Neuronal stem cell (in vitro differentiated cells): ENCODE measurements around the gene PRKCB.

ENCODE experiments used
- DNase-seq: peaks from one replicate; pipeline ENCODE4 v3.0.0-alpha.2; 2013; ENCODE audit warnings: low spot score
- H2AFZ ChIP-seq: one replicate; pipeline ENCODE4 v1.6.1; 2013; ENCODE audit warnings: mild to moderate bottlenecking, low read length, inconsistent platforms
- H2AK5ac ChIP-seq: 2 replicates; pipeline ENCODE4 v1.6.1; 2013; ENCODE audit warnings: low read depth, mild to moderate bottlenecking, inconsistent platforms, low read length, moderate library complexity, mixed read lengths
- H2BK120ac ChIP-seq: 2 replicates; pipeline ENCODE4 v1.6.1; 2013; ENCODE audit warnings: low read depth, mild to moderate bottlenecking, inconsistent platforms, low read length, moderate library complexity, mixed read lengths
- H2BK12ac ChIP-seq: one replicate; pipeline ENCODE4 v1.6.1; 2013; ENCODE audit warnings: low read length, inconsistent platforms
- H2BK15ac ChIP-seq: 2 replicates; pipeline ENCODE4 v1.6.1; 2013; ENCODE audit warnings: mild to moderate bottlenecking, low read length, inconsistent platforms, mixed read lengths
- H2BK5ac ChIP-seq: one replicate; pipeline ENCODE4 v1.6.1; 2013; ENCODE audit warnings: inconsistent platforms, mild to moderate bottlenecking, low read length, moderate library complexity
- H3K14ac ChIP-seq: one replicate; pipeline ENCODE4 v1.6.1; 2013; ENCODE audit warnings: low read length, inconsistent platforms
- H3K18ac ChIP-seq: 2 replicates; pipeline ENCODE4 v1.6.1; 2013; ENCODE audit warnings: low read length, inconsistent platforms
- H3K23ac ChIP-seq: 2 replicates; pipeline ENCODE4 v1.6.1; 2013; ENCODE audit warnings: low read depth, mild to moderate bottlenecking, mixed read lengths, low read length, inconsistent platforms; ENCODE audit not compliant: poor library complexity
- H3K27ac ChIP-seq: replicated peaks from 3 replicates; pipeline ENCODE4 v1.5.1; 2013; ENCODE audit warnings: low read length, inconsistent platforms
- H3K27me3 ChIP-seq, 3 experiments: 2 replicates each; pipeline ENCODE4 v1.6.1; 2013; ENCODE audit warnings: low read length in 3 of 3, mild to moderate bottlenecking in 2 of 3, inconsistent platforms in 1 of 3, low read depth in 1 of 3, mixed read lengths in 1 of 3, moderate library complexity in 1 of 3; ENCODE audit not compliant: control insufficient read depth in 3 of 3, insufficient read depth in 3 of 3
- H3K36me3 ChIP-seq, 2 donors: replicated peaks in 1 of 2; 2 replicates each; pipeline ENCODE4 v1.6.1; 2013; ENCODE audit warnings: low read length in 2 of 2; ENCODE audit not compliant: control insufficient read depth in 2 of 2, insufficient read depth in 2 of 2
- H3K4ac ChIP-seq: 2 replicates; pipeline ENCODE4 v1.6.1; 2013; ENCODE audit warnings: inconsistent platforms, mild to moderate bottlenecking, low read length, moderate library complexity
- H3K4me1 ChIP-seq, 2 donors: 1 replicate in 1 of 2; 2 replicates in 1 of 2; pipeline ENCODE4 v1.6.1; 2013; ENCODE audit warnings: low read length in 2 of 2, low read depth in 1 of 2; ENCODE audit not compliant: control insufficient read depth in 2 of 2, insufficient read depth in 1 of 2
- H3K4me2 ChIP-seq: one replicate; pipeline ENCODE4 v1.6.1; 2013; ENCODE audit warnings: mild to moderate bottlenecking, low read length, inconsistent platforms; ENCODE audit not compliant: insufficient read depth, poor library complexity, severe bottlenecking
- H3K4me3 ChIP-seq, 2 donors: 2 replicates each; pipeline ENCODE4 v1.5.1; 2013; ENCODE audit warnings: low read length in 2 of 2, mild to moderate bottlenecking in 2 of 2, inconsistent platforms in 1 of 2, moderate library complexity in 1 of 2
- H3K79me1 ChIP-seq: one replicate; pipeline ENCODE4 v1.6.1; 2013; ENCODE audit warnings: low read depth, mild to moderate bottlenecking, inconsistent platforms, low read length, moderate library complexity
- H3K9ac ChIP-seq: one replicate; pipeline ENCODE4 v1.6.1; 2013; ENCODE audit warnings: mild to moderate bottlenecking, low read depth, low read length, inconsistent platforms; ENCODE audit not compliant: poor library complexity
- H3K9me3 ChIP-seq, 2 donors: replicated peaks in 1 of 2; 2 replicates each; pipeline versions ENCODE3 to v1.6.1; 2013; ENCODE audit warnings: low read length in 2 of 2, mild to moderate bottlenecking in 2 of 2, inconsistent platforms in 1 of 2, low read depth in 1 of 2, mixed read lengths in 1 of 2, moderate library complexity in 1 of 2; ENCODE audit not compliant: control insufficient read depth in 2 of 2, insufficient read depth in 1 of 2
- H4K8ac ChIP-seq: one replicate; pipeline ENCODE4 v1.6.1; 2013; ENCODE audit warnings: low read depth, mild to moderate bottlenecking, inconsistent platforms, low read length, moderate library complexity
- H4K91ac ChIP-seq: one replicate; pipeline ENCODE4 v1.6.1; 2013; ENCODE audit warnings: low read length, low read depth, mild to moderate bottlenecking, inconsistent platforms; ENCODE audit not compliant: poor library complexity
- WGBS, 2 donors: extraction: QIAGEN DNeasy Blood & Tissue Kit; methylation state at CpG; one replicate each; pipeline ENCODE4 v1.1.7; 2013; ENCODE audit warnings: missing lambda C conversion rate in 2 of 2, mixed read lengths in 1 of 2; ENCODE audit not compliant: insufficient read length in 2 of 2, insufficient replicate concordance in 1 of 2; ENCODE audit errors: extremely low coverage in 2 of 2; 5-methylcytosine and 5-hydroxymethylcytosine counted together

The PRKCB gene

GRCh38 chr16:23899869-23900268 is 64.1 kb downstream of the PRKCB start:
- H4K8ac ChIP-seq = no peak overlapping the region
- H3K4me3 ChIP-seq = no peak overlapping the region
- no peak overlapping the region for H3K14ac ChIP-seq
- H2BK5ac ChIP-seq = no peak overlapping the region
- H2AFZ ChIP-seq = no peak overlapping the region
- no peak overlapping the region for H3K9ac ChIP-seq
- no peak overlapping the region for H3K27ac ChIP-seq
- no peaks in the 10 kb centered on the region for H3K9me3 ChIP-seq
- no peak for DNase-seq
- H2BK12ac ChIP-seq = no peak overlapping the region
- no peaks in the 10 kb centered on the region for H3K27me3 ChIP-seq
- H3K23ac ChIP-seq = no peak overlapping the region
- H2AK5ac ChIP-seq = no peak overlapping the region
- no peaks in the 10 kb centered on the region for H3K79me1 ChIP-seq
- H2BK15ac ChIP-seq = no peak overlapping the region
- WGBS, 2 donors = no CpG with 5 or more reads among the region's 2 CpGs
- peaks cover 0 to 3% of the 10 kb centered on the region in 2 donors for H3K4me1 ChIP-seq
- H2BK120ac ChIP-seq = no peak overlapping the region
- H3K4ac ChIP-seq = no peak overlapping the region
- H3K4me2 ChIP-seq = no peak overlapping the region
- H4K91ac ChIP-seq = no peak overlapping the region
- H3K18ac ChIP-seq = no peak overlapping the region
- no peaks in the 10 kb centered on the region for H3K36me3 ChIP-seq

GRCh38 chr16:23900480-23901177 is 64.8 kb downstream of the PRKCB start:
- no peak overlapping the region for H2AFZ ChIP-seq

GRCh38 chr16:23901178-23902033 is 65.6 kb downstream of the PRKCB start:
- no peak overlapping the region for H3K4me3 ChIP-seq
- peak overlapping the region; percentile 25 for H2AFZ ChIP-seq
- no peak overlapping the region for H3K9ac ChIP-seq
- H3K9me3 ChIP-seq = no peaks in the 10 kb centered on the region
- H3K27ac ChIP-seq = no peak overlapping the region
- H3K4me1 ChIP-seq = peaks cover 0 to 5% of the 10 kb centered on the region in 2 donors
- no peak overlapping the region for H2AK5ac ChIP-seq
- no peak overlapping the region for H2BK120ac ChIP-seq
- H3K14ac ChIP-seq = no peak overlapping the region
- H3K79me1 ChIP-seq = no peaks in the 10 kb centered on the region
- no peak overlapping the region for H2BK15ac ChIP-seq
- no peak overlapping the region for H3K4ac ChIP-seq
- no peak overlapping the region for H3K4me2 ChIP-seq
- H3K18ac ChIP-seq = peak overlapping the region; percentile 0
- no CpG with 5 or more reads among the region's 13 CpGs for whole genome bisulfite sequencing, 2 donors
- no peak overlapping the region for H3K23ac ChIP-seq
- H2BK5ac ChIP-seq = no peak overlapping the region
- H4K8ac ChIP-seq = no peak overlapping the region
- no peak overlapping the region for H2BK12ac ChIP-seq
- DNase-seq = no peak
- H3K36me3 ChIP-seq = no peaks in the 10 kb centered on the region
- no peaks in the 10 kb centered on the region for H3K27me3 ChIP-seq
- no peak overlapping the region for H4K91ac ChIP-seq

More at GRCh38 chr16:23900480-23901177, 64.8 kb downstream of the PRKCB start:
- H3K27me3 ChIP-seq = no peaks in the 10 kb centered on the region
- H3K4me2 ChIP-seq = no peak overlapping the region
- H3K36me3 ChIP-seq = no peaks in the 10 kb centered on the region
- H3K9me3 ChIP-seq = no peaks in the 10 kb centered on the region
- H3K23ac ChIP-seq = no peak overlapping the region
- H3K14ac ChIP-seq = no peak overlapping the region
- no peak overlapping the region for H3K4ac ChIP-seq
- H3K18ac ChIP-seq = no peak overlapping the region
- peaks cover 0 to 5% of the 10 kb centered on the region in 2 donors for H3K4me1 ChIP-seq
- H3K9ac ChIP-seq = no peak overlapping the region
- H3K79me1 ChIP-seq = no peaks in the 10 kb centered on the region
- no peak overlapping the region for H4K91ac ChIP-seq
- WGBS, 2 donors = no CpG with 5 or more reads among the region's 7 CpGs
- no peak overlapping the region for H2BK5ac ChIP-seq
- no peak overlapping the region for H4K8ac ChIP-seq
- H2BK15ac ChIP-seq = no peak overlapping the region
- no peak for DNase-seq
- no peak overlapping the region for H3K27ac ChIP-seq
- H2BK120ac ChIP-seq = no peak overlapping the region
- H3K4me3 ChIP-seq = no peak overlapping the region
- H2BK12ac ChIP-seq = no peak overlapping the region
- H2AK5ac ChIP-seq = no peak overlapping the region

GRCh38 chr16:23902034-23902747 is 66.4 kb downstream of the PRKCB start:
- H2BK5ac ChIP-seq = no peak overlapping the region
- H3K18ac ChIP-seq = no peak overlapping the region
- no peak overlapping the region for H2BK15ac ChIP-seq
- H3K27ac ChIP-seq = no peak overlapping the region
- H3K4me2 ChIP-seq = no peak overlapping the region
- no peak overlapping the region for H2AFZ ChIP-seq
- H3K4ac ChIP-seq = no peak overlapping the region
- no peak overlapping the region for H3K23ac ChIP-seq
- no peak overlapping the region for H4K91ac ChIP-seq
- no peak for DNase-seq
- no peaks in the 10 kb centered on the region for H3K9me3 ChIP-seq
- no peak overlapping the region for H4K8ac ChIP-seq
- no peak overlapping the region for H3K9ac ChIP-seq
- no peak overlapping the region for H2BK120ac ChIP-seq
- no peak overlapping the region for H3K4me3 ChIP-seq
- no peaks in the 10 kb centered on the region for H3K36me3 ChIP-seq
- H2AK5ac ChIP-seq = no peak overlapping the region
- no peaks in the 10 kb centered on the region for H3K79me1 ChIP-seq
- no peak overlapping the region for H3K14ac ChIP-seq
- no peaks in the 10 kb centered on the region for H3K27me3 ChIP-seq
- WGBS, 2 donors = no CpG with 5 or more reads among the region's 4 CpGs
- H3K4me1 ChIP-seq = peaks cover 0 to 5% of the 10 kb centered on the region in 2 donors
- no peak overlapping the region for H2BK12ac ChIP-seq
